Body of pancreas (tissue), 4 donors: ENCODE measurements around the gene ZBTB43. TPM values are rescaled to one million over a fixed set of nuclear protein-coding genes. Genes with fewer than 3 reads are reported as not detected.

Source experiments
- ATAC-seq: fragments of 150-250 bp; one replicate; pipeline ENCODE4 v1.9.1; 2016
- DNase-seq, 4 donors: peaks; one replicate each; pipeline ENCODE4 v3.0.0-alpha.2; 2019
- H3K27ac ChIP-seq, 4 donors: fragments of 200-600 bp; sonication (generic); 1 replicate in 3 of 4; 2 replicates in 1 of 4; pipeline versions ENCODE4 v1.5.1 to v1.6.1; 2016 to 2019; ENCODE audit warnings: mild to moderate bottlenecking in 1 of 4, mixed read lengths in 1 of 4, moderate library complexity in 1 of 4
- H3K27me3 ChIP-seq, 2 donors: fragments of 200-600 bp; sonication (generic); one replicate each; pipeline ENCODE4 v1.6.0; 2016; ENCODE audit warnings: mild to moderate bottlenecking in 1 of 2
- H3K36me3 ChIP-seq, 2 donors: fragments of 200-600 bp; sonication (generic); replicated peaks in 1 of 2; 2 replicates each; pipeline ENCODE4 v1.5.1; 2016; ENCODE audit warnings: low read depth in 2 of 2; ENCODE audit not compliant: insufficient read depth in 1 of 2
- H3K4me1 ChIP-seq: fragments of 200-600 bp; sonication (generic); one replicate; pipeline ENCODE4 v1.6.0; 2016
- H3K4me3 ChIP-seq, 2 donors: fragments of 200-600 bp; sonication (generic); 1 replicate in 1 of 2; 2 replicates in 1 of 2; pipeline ENCODE4 v1.5.1; 2016 to 2019
- H3K9me3 ChIP-seq, 3 donors: fragments of 200-600 bp; sonication (generic); 1 replicate in 2 of 3; 2 replicates in 1 of 3; pipeline ENCODE4 v1.5.1; 2016
- POLR2A ChIP-seq, 3 donors: fragments of 450-650 bp; IDR thresholded peaks; one replicate each; pipeline ENCODE4 v1.6.1; 2016; ENCODE audit warnings: antibody characterized with exemption in 3 of 3, mild to moderate bottlenecking in 2 of 3
- WGBS, 2 donors: methylation state at CpG; one replicate each; pipeline ENCODE4 v1.1.5; 2017; 5-methylcytosine and 5-hydroxymethylcytosine counted together
- intact Hi-C: fragments of 100-400 bp; cut with DNase I; formaldehyde crosslinking; loops from one replicate; pipeline ENCODE4 v1.15.1; 2023
- total RNA-seq, 2 donors: library from RNA; depleted of rRNA; stranded (reverse); fragments of >200 nt; gene quantifications; one replicate each; pipeline ENCODE4 v1.1.0, GENCODE V29; 2016
- TF ChIP-seq, protein P1 (sequence below), 7 experiments: fragments of 450-650 bp in 4 of 7; fragments of 200-600 bp in 3 of 7; sonication (generic) in 3 of 7; IDR thresholded peaks; one replicate each; pipeline ENCODE4 v1.5.1; 2016 to 2019; ENCODE audit warnings: antibody characterized with exemption in 7 of 7

The ZBTB43 gene
- total RNA-seq, 2 donors from 2014 or later, result 6.2 to 7.6 TPM

GRCh38 chr9:126794441-126794840 lies 10.4 kb upstream of the ZBTB43 start:
- H3K27me3 ChIP-seq, result no peaks in the 10 kb centered on the region
- H3K9me3 ChIP-seq, result no peaks in the 10 kb centered on the region
- intact Hi-C loops, result no loop called here
- no peaks in the 10 kb centered on the region for H3K4me1 ChIP-seq
- 82% methylated on average over 6 of the region's 6 CpGs for WGBS, 2 donors
- H3K36me3 ChIP-seq, result no peaks in the 10 kb centered on the region
- no peak overlapping the region for H3K4me3 ChIP-seq
- ATAC-seq (no peak), DNase-seq (no peak)
- no peak overlapping the region for H3K27ac ChIP-seq
- TF ChIP-seq POLR2A (IDR thresholded peaks at IDR 0.05), result no peak
- TF ChIP-seq, protein P1, sequence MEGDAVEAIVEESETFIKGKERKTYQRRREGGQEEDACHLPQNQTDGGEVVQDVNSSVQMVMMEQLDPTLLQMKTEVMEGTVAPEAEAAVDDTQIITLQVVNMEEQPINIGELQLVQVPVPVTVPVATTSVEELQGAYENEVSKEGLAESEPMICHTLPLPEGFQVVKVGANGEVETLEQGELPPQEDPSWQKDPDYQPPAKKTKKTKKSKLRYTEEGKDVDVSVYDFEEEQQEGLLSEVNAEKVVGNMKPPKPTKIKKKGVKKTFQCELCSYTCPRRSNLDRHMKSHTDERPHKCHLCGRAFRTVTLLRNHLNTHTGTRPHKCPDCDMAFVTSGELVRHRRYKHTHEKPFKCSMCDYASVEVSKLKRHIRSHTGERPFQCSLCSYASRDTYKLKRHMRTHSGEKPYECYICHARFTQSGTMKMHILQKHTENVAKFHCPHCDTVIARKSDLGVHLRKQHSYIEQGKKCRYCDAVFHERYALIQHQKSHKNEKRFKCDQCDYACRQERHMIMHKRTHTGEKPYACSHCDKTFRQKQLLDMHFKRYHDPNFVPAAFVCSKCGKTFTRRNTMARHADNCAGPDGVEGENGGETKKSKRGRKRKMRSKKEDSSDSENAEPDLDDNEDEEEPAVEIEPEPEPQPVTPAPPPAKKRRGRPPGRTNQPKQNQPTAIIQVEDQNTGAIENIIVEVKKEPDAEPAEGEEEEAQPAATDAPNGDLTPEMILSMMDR (IDR thresholded peaks at IDR 0.05), result no peak

GRCh38 chr9:126796758-126797157 lies 8.1 kb upstream of the ZBTB43 start:
- no peak for TF ChIP-seq POLR2A (IDR thresholded peaks at IDR 0.05)
- TF ChIP-seq, protein P1 (IDR thresholded peaks at IDR 0.05), result no peak
- no peak overlapping the region for H3K4me3 ChIP-seq
- H3K27ac ChIP-seq, result no peak overlapping the region
- H3K4me1 ChIP-seq, result no peaks in the 10 kb centered on the region
- ATAC-seq (no peak), DNase-seq (no peak)
- no peaks in the 10 kb centered on the region for H3K36me3 ChIP-seq
- 57 to 73% methylated on average over 4 of the region's 4 CpGs for WGBS, 2 donors
- no peaks in the 10 kb centered on the region for H3K27me3 ChIP-seq
- intact Hi-C loops, result no loop called here
- H3K9me3 ChIP-seq, result no peaks in the 10 kb centered on the region

GRCh38 chr9:126797903-126798302 lies 6.9 kb upstream of the ZBTB43 start:
- no peaks in the 10 kb centered on the region for H3K36me3 ChIP-seq
- intact Hi-C loops, result no loop called here
- no peak overlapping the region for H3K27ac ChIP-seq
- WGBS, 2 donors, result 62 to 72% methylated on average over 2 of the region's 2 CpGs
- no peaks in the 10 kb centered on the region for H3K27me3 ChIP-seq
- DNase-seq (no peak), ATAC-seq (no peak)
- H3K4me3 ChIP-seq, result no peak overlapping the region
- no peaks in the 10 kb centered on the region for H3K4me1 ChIP-seq
- no peaks in the 10 kb centered on the region for H3K9me3 ChIP-seq
- no peak for TF ChIP-seq POLR2A (IDR thresholded peaks at IDR 0.05)
- TF ChIP-seq, protein P1 (IDR thresholded peaks at IDR 0.05), result no peak

GRCh38 chr9:126799034-126799433 lies 5.8 kb upstream of the ZBTB43 start:
- H3K4me1 ChIP-seq, result no peaks in the 10 kb centered on the region
- intact Hi-C loops, result no loop called here
- no peak for TF ChIP-seq POLR2A (IDR thresholded peaks at IDR 0.05)
- TF ChIP-seq, protein P1 (IDR thresholded peaks at IDR 0.05), result no peak
- H3K27me3 ChIP-seq, result no peaks in the 10 kb centered on the region
- H3K27ac ChIP-seq, result no peak overlapping the region
- DNase-seq, result no peak
- H3K4me3 ChIP-seq, result no peak overlapping the region
- no peak for ATAC-seq
- 53 to 59% methylated on average over 1 of the region's 1 CpG for WGBS, 2 donors
- H3K36me3 ChIP-seq, result no peaks in the 10 kb centered on the region
- H3K9me3 ChIP-seq, result no peaks in the 10 kb centered on the region

GRCh38 chr9:126802318-126803059 lies 2.4 kb upstream of the ZBTB43 start:
- H3K4me1 ChIP-seq, result peaks cover 22% of the 10 kb centered on the region
- H3K36me3 ChIP-seq, result no peaks in the 10 kb centered on the region
- H3K9me3 ChIP-seq, result no peaks in the 10 kb centered on the region
- ATAC-seq (no peak), DNase-seq (no peak)
- H3K27ac ChIP-seq, result no peak overlapping the region
- H3K4me3 ChIP-seq, result no peak overlapping the region
- TF ChIP-seq, protein P1 (IDR thresholded peaks at IDR 0.05), result no peak
- TF ChIP-seq POLR2A (IDR thresholded peaks at IDR 0.05), result no peak
- intact Hi-C loops, result no loop called here
- H3K27me3 ChIP-seq, result no peaks in the 10 kb centered on the region
- 56 to 58% methylated on average over 8 of the region's 8 CpGs for WGBS, 2 donors
